ENCODE data around the gene ATG9B. TPM values are rescaled to one million over a fixed set of nuclear protein-coding genes. Genes with fewer than 3 reads are reported as not detected.

The ATG9B gene
- total and polyA plus RNA-seq, 4 donors = 0.78 to 2.8 (median 1.5) TPM

GRCh38 chr7:151011097-151011409, 13.2 kb downstream of the ATG9B start:
- Histone ChIP-seq H3K27ac (ENCODE audit: low read depth in 1 of 2, low read length in 1 of 2) (no peak overlapping the region), H3K27me3 (ENCODE audit: control insufficient read depth in 3 of 3, insufficient read depth in 3 of 3, low read length in 2 of 3) (no peaks in the 10 kb centered on the region), H3K4me1 (ENCODE audit: control insufficient read depth in 5 of 5, insufficient read depth in 5 of 5, low read length in 5 of 5) (peaks cover 0 to 36% (median 27%) of the 10 kb centered on the region in 5 donors), H3K9ac (ENCODE audit: insufficient read depth in 1 of 2, low read length in 2 of 2) (peak overlapping the region in 1 of 2 donors; percentile 24), H3K36me3 (ENCODE audit: control insufficient read depth in 4 of 4, insufficient read depth in 4 of 4, low read length in 4 of 4) (peaks cover 0 to 7% (median 0%) of the 10 kb centered on the region in 4 donors), H3K9me3 (ENCODE audit: control insufficient read depth in 4 of 4, insufficient read depth in 3 of 4, low read length in 3 of 4) (no peaks in the 10 kb centered on the region), H3K4me3 (no peak overlapping the region)
- TF ChIP-seq CTCF (IDR thresholded peaks at IDR 0.05; ENCODE audit: control extremely low read depth, extremely low read depth) = no peak
- WGBS, 2 donors = 55 to 73% methylated on average over 1 of the region's 1 CpG
- ATAC-seq (ENCODE audit: insufficient read depth, low FRiP score) (no peak), DNase-seq (no peak)

- Histone ChIP-seq H3K9ac (ENCODE audit: insufficient read depth in 1 of 2, low read length in 2 of 2) (peak overlapping the region in 1 of 2 donors; percentile 24), H3K27ac (ENCODE audit: low read depth in 1 of 2, low read length in 1 of 2) (peak overlapping the region in 1 of 2 donors; percentile 44), H3K36me3 (ENCODE audit: control insufficient read depth in 4 of 4, insufficient read depth in 4 of 4, low read length in 4 of 4) (peaks cover 0 to 7% (median 0%) of the 10 kb centered on the region in 4 donors), H3K9me3 (ENCODE audit: control insufficient read depth in 4 of 4, insufficient read depth in 3 of 4, low read length in 3 of 4) (no peaks in the 10 kb centered on the region), H3K4me1 (ENCODE audit: control insufficient read depth in 5 of 5, insufficient read depth in 5 of 5, low read length in 5 of 5) (peaks cover 0 to 36% (median 27%) of the 10 kb centered on the region in 5 donors), H3K4me3 (peak overlapping the region; percentile 13), H3K27me3 (ENCODE audit: control insufficient read depth in 3 of 3, insufficient read depth in 3 of 3, low read length in 2 of 3) (no peaks in the 10 kb centered on the region)
- DNase-seq (peak; percentile 55 to 85 (median 83)), ATAC-seq (ENCODE audit: insufficient read depth, low FRiP score) (no peak)
- 20 to 24% methylated on average over 17 to 18 of the region's 18 CpGs for WGBS, 2 donors
- no peak for TF ChIP-seq CTCF (IDR thresholded peaks at IDR 0.05; ENCODE audit: control extremely low read depth, extremely low read depth)
Measured at GRCh38 chr7:151010307-151011096, 13.8 kb downstream of the ATG9B start.

GRCh38 chr7:151010037-151010306, 14.3 kb downstream of the ATG9B start:
- ATAC-seq (ENCODE audit: insufficient read depth, low FRiP score) = no peak
- Histone ChIP-seq H3K36me3 (ENCODE audit: control insufficient read depth in 4 of 4, insufficient read depth in 4 of 4, low read length in 4 of 4) (peaks cover 0 to 7% (median 0%) of the 10 kb centered on the region in 4 donors), H3K27me3 (ENCODE audit: control insufficient read depth in 3 of 3, insufficient read depth in 3 of 3, low read length in 2 of 3) (no peaks in the 10 kb centered on the region), H3K9ac (ENCODE audit: insufficient read depth in 1 of 2, low read length in 2 of 2) (no peak overlapping the region), H3K9me3 (ENCODE audit: control insufficient read depth in 4 of 4, insufficient read depth in 3 of 4, low read length in 3 of 4) (no peaks in the 10 kb centered on the region), H3K27ac (ENCODE audit: low read depth in 1 of 2, low read length in 1 of 2) (no peak overlapping the region), H3K4me3 (no peak overlapping the region), H3K4me1 (ENCODE audit: control insufficient read depth in 5 of 5, insufficient read depth in 5 of 5, low read length in 5 of 5) (peaks cover 0 to 36% (median 27%) of the 10 kb centered on the region in 5 donors)
- DNase-seq = no peak
- WGBS, 2 donors = 43 to 63% methylated on average over 7 of the region's 7 CpGs
- no peak for TF ChIP-seq CTCF (IDR thresholded peaks at IDR 0.05; ENCODE audit: control extremely low read depth, extremely low read depth)
